ENCODE data around the gene LYSMD4. TPM values are rescaled to one million over a fixed set of nuclear protein-coding genes. Genes with fewer than 3 reads are reported as not detected.
A peak's percentile ranks its signal among the peaks of the same experiment; 100 is the strongest.
"Not testable (repeated sequence)": the region's sequence is repeated elsewhere in the genome, so short reads cannot be mapped to it uniquely, and the experiment has no call there.

The LYSMD4 gene
- total RNA-seq, result 7.4 and 12.6 TPM in 2 replicates
- polyA plus RNA-seq, result 3.6 and 7.0 TPM in 2 replicates
- polyA plus RNA-seq (2012), result 5.3 and 7.3 TPM in 2 replicates
- 0.67 and 6.0 TPM in 2 replicates for polyA minus RNA-seq (ENCODE audit: low replicate concordance)

GRCh38 chr15:99733268-99734039, at the start of gene LYSMD4:
Gene LYSMD4, minus strand, starts transcription at chr15:99733437. Its CDS starts 1,438 bp downstream, at chr15:99731999.
- peak within 1 kb of the TSS; percentile 62 for H3K27ac ChIP-seq (ENCODE audit: insufficient read depth, low read length)
- no peak for TF ChIP-seq EZH2 (IDR thresholded peaks at IDR 0.05; ENCODE audit: low read length, missing control alignments)
- TF ChIP-seq CTCF (conservative IDR thresholded peaks at IDR 0.05 in 1 of 2, IDR thresholded peaks at IDR 0.05 in 1 of 2; ENCODE audit: low read depth in 1 of 2, low read length in 2 of 2), result no peak
- H3K36me3 ChIP-seq (ENCODE audit: control insufficient read depth, insufficient read depth, low read length), result no peaks in the 10 kb centered on the region
- peak within 1 kb of the TSS; percentile 56 to 84 (median 72) for H3K4me3 ChIP-seq (replicated peaks in 1 of 4; ENCODE audit: control extremely low read depth in 1 of 4, insufficient read depth in 1 of 4, low read depth in 3 of 4, low read length in 4 of 4)
- peak within 1 kb of the TSS; percentile 92 for H2AFZ ChIP-seq (ENCODE audit: low read length)
- no peaks in the 10 kb centered on the region for H3K9me3 ChIP-seq (ENCODE audit: control insufficient read depth, insufficient read depth, low read depth, low read length)
- H3K27me3 ChIP-seq (ENCODE audit: control insufficient read depth, insufficient read depth, low read length), result peaks cover 5% of the 10 kb centered on the region
- no peaks in the 10 kb centered on the region for H3K79me2 ChIP-seq (ENCODE audit: control insufficient read depth, insufficient read depth, low read length)
- no peaks in the 10 kb centered on the region for H3K4me1 ChIP-seq (ENCODE audit: control insufficient read depth, extremely low read depth, insufficient read depth, low read length)
- peak; percentile 87 to 92 for DNase-seq (ENCODE audit: low read depth in 2 of 2)
- H3K9ac ChIP-seq (ENCODE audit: insufficient read depth, low read length), result peak within 1 kb of the TSS; percentile 82
- peak within 1 kb of the TSS; percentile 93 for H3K4me2 ChIP-seq (ENCODE audit: extremely low read depth, insufficient read depth, low read length)
- H4K20me1 ChIP-seq (ENCODE audit: control insufficient read depth, extremely low read depth, insufficient read depth, low read length), result no peaks in the 10 kb centered on the region

- not testable (repeated sequence) for H2AFZ ChIP-seq (ENCODE audit: low read length); H3K4me2 ChIP-seq (ENCODE audit: extremely low read depth, insufficient read depth, low read length); H3K9ac ChIP-seq (ENCODE audit: insufficient read depth, low read length); H3K9me3 ChIP-seq (ENCODE audit: control insufficient read depth, insufficient read depth, low read depth, low read length); H3K79me2 ChIP-seq (ENCODE audit: control insufficient read depth, insufficient read depth, low read length); DNase-seq (ENCODE audit: low read depth in 2 of 2); H3K4me1 ChIP-seq (ENCODE audit: control insufficient read depth, extremely low read depth, insufficient read depth, low read length); H3K27me3 ChIP-seq (ENCODE audit: control insufficient read depth, insufficient read depth, low read length); H4K20me1 ChIP-seq (ENCODE audit: control insufficient read depth, extremely low read depth, insufficient read depth, low read length); H3K4me3 ChIP-seq (replicated peaks in 1 of 4; ENCODE audit: control extremely low read depth in 1 of 4, insufficient read depth in 1 of 4, low read depth in 3 of 4, low read length in 4 of 4); H3K27ac ChIP-seq (ENCODE audit: insufficient read depth, low read length); H3K36me3 ChIP-seq (ENCODE audit: control insufficient read depth, insufficient read depth, low read length)
These were observed 48.8 kb upstream of the LYSMD4 start for GRCh38 chr15:99782029-99782428.

- no peak overlapping the region for H3K4me3 ChIP-seq (replicated peaks in 1 of 4; ENCODE audit: control extremely low read depth in 1 of 4, insufficient read depth in 1 of 4, low read depth in 3 of 4, low read length in 4 of 4)
- H3K4me2 ChIP-seq (ENCODE audit: extremely low read depth, insufficient read depth, low read length), result no peak overlapping the region
- no peak overlapping the region for H2AFZ ChIP-seq (ENCODE audit: low read length)
- H4K20me1 ChIP-seq (ENCODE audit: control insufficient read depth, extremely low read depth, insufficient read depth, low read length), result no peaks in the 10 kb centered on the region
- no peaks in the 10 kb centered on the region for H3K36me3 ChIP-seq (ENCODE audit: control insufficient read depth, insufficient read depth, low read length)
- H3K9ac ChIP-seq (ENCODE audit: insufficient read depth, low read length), result no peak overlapping the region
- H3K79me2 ChIP-seq (ENCODE audit: control insufficient read depth, insufficient read depth, low read length), result no peaks in the 10 kb centered on the region
- TF ChIP-seq EZH2 (IDR thresholded peaks at IDR 0.05; ENCODE audit: low read length, missing control alignments), result no peak
- TF ChIP-seq CTCF (conservative IDR thresholded peaks at IDR 0.05 in 1 of 2, IDR thresholded peaks at IDR 0.05 in 1 of 2; ENCODE audit: low read depth in 1 of 2, low read length in 2 of 2), result no peak
- H3K27me3 ChIP-seq (ENCODE audit: control insufficient read depth, insufficient read depth, low read length), result no peaks in the 10 kb centered on the region
- DNase-seq (ENCODE audit: low read depth in 2 of 2), result no peak
- H3K9me3 ChIP-seq (ENCODE audit: control insufficient read depth, insufficient read depth, low read depth, low read length), result no peaks in the 10 kb centered on the region
- H3K27ac ChIP-seq (ENCODE audit: insufficient read depth, low read length), result no peak overlapping the region
- H3K4me1 ChIP-seq (ENCODE audit: control insufficient read depth, extremely low read depth, insufficient read depth, low read length), result no peaks in the 10 kb centered on the region
These were observed 43.9 kb upstream of the LYSMD4 start for GRCh38 chr15:99777144-99777543.

Data from fibroblast of lung (primary cell).